HG03520 (cell line): ENCODE data around the gene SUSD6.

Experiments
- ATAC-seq: cut with Tn5 transposase; IDR thresholded peaks from one replicate; pipeline ENCODE4 v1.9.1; 2021; ENCODE audit warnings: mild to moderate bottlenecking, moderate library complexity; ENCODE audit not compliant: unreplicated experiment

SUSD6 gene

GRCh38 chr14:69753860-69754259 lies 142.5 kb downstream of the SUSD6 start:
- ATAC-seq, result no peak

GRCh38 chr14:69754487-69754886 lies 143.1 kb downstream of the SUSD6 start:
- no peak for ATAC-seq

- no peak for ATAC-seq
Observed at GRCh38 chr14:69755296-69755695, 143.9 kb downstream of the SUSD6 start.

- ATAC-seq, result no peak
Observed at GRCh38 chr14:69755784-69756183, 144.4 kb downstream of the SUSD6 start.

GRCh38 chr14:69756298-69756697 lies 144.9 kb downstream of the SUSD6 start:
- no peak for ATAC-seq

- ATAC-seq, result no peak
Observed at GRCh38 chr14:69760810-69761209, 149.4 kb downstream of the SUSD6 start.

GRCh38 chr14:69763761-69764510 lies 152.5 kb downstream of the SUSD6 start:
- no peak for ATAC-seq
